Neural progenitor cell (in vitro differentiated cells): ENCODE measurements around the gene ZCCHC14. TPM values are rescaled to one million over a fixed set of nuclear protein-coding genes. Genes with fewer than 3 reads are reported as not detected.

Experiments used
- DNase-seq: peaks from one replicate; pipeline ENCODE4 v3.0.0-alpha.2; 2016; ENCODE audit warnings: low spot score
- H2AFZ ChIP-seq: fragments of 200-600 bp; sonication (generic); replicated peaks from 2 replicates; pipeline ENCODE4 v1.6.1; 2016; ENCODE audit warnings: antibody characterized with exemption
- H3F3A ChIP-seq: fragments of 200-600 bp; sonication (generic); 2 replicates; pipeline ENCODE4 v1.6.1; 2016; ENCODE audit warnings: antibody characterized with exemption, low read depth
- H3K27ac ChIP-seq: fragments of 200-600 bp; sonication (generic); 2 replicates; pipeline ENCODE4 v1.5.1; 2016; ENCODE audit warnings: mild to moderate bottlenecking
- H3K27me3 ChIP-seq: fragments of 200-600 bp; sonication (generic); 2 replicates; pipeline ENCODE4 v1.6.1; 2016; ENCODE audit warnings: mild to moderate bottlenecking, moderate library complexity
- H3K36me3 ChIP-seq: fragments of 200-600 bp; sonication (generic); 2 replicates; pipeline ENCODE4 v1.5.1; 2016
- H3K4me1 ChIP-seq: fragments of 200-600 bp; sonication (generic); 2 replicates; pipeline ENCODE4 v1.6.1; 2016; ENCODE audit warnings: mixed run types
- H3K4me2 ChIP-seq: fragments of 200-600 bp; sonication (generic); 2 replicates; pipeline ENCODE4 v1.6.1; 2016
- H3K4me3 ChIP-seq: fragments of 200-600 bp; sonication (generic); 2 replicates; pipeline ENCODE4 v1.5.1; 2016
- H3K79me2 ChIP-seq: fragments of 200-600 bp; sonication (generic); 2 replicates; pipeline ENCODE4 v1.6.1; 2016; ENCODE audit warnings: low read depth
- H3K9ac ChIP-seq: fragments of 200-600 bp; sonication (generic); 2 replicates; pipeline ENCODE4 v1.6.1; 2016
- H3K9me3 ChIP-seq: fragments of 200-600 bp; sonication (generic); 2 replicates; pipeline ENCODE4 v1.5.1; 2016; ENCODE audit warnings: low read depth
- H4K20me1 ChIP-seq: fragments of 200-600 bp; sonication (generic); 2 replicates; pipeline ENCODE4 v1.6.1; 2016; ENCODE audit warnings: low read depth
- H3K27ac Mint-ChIP-seq: 3 replicates; pipeline ENCODE4 v1.8.0; 2021; ENCODE audit warnings: mixed read lengths
- H3K27me3 Mint-ChIP-seq: 2 replicates; pipeline ENCODE4 v1.8.0; 2022; ENCODE audit warnings: low read depth, mild to moderate bottlenecking, inconsistent platforms, moderate library complexity, mixed read lengths; ENCODE audit not compliant: insufficient read depth
- H3K36me3 Mint-ChIP-seq: 3 replicates; pipeline ENCODE4 v1.8.0; 2021; ENCODE audit warnings: mixed read lengths
- H3K4me1 Mint-ChIP-seq: 3 replicates; pipeline ENCODE4 v1.8.0; 2021; ENCODE audit warnings: mixed read lengths
- H3K4me3 Mint-ChIP-seq: 3 replicates; pipeline ENCODE4 v1.8.0; 2021; ENCODE audit warnings: mild to moderate bottlenecking, moderate library complexity, mixed read lengths
- H3K9me3 Mint-ChIP-seq: 3 replicates; pipeline ENCODE4 v1.8.0; 2020; ENCODE audit warnings: mixed read lengths
- CTCF ChIP-seq: fragments of 200-600 bp; sonication (generic); IDR thresholded peaks from 2 replicates; pipeline ENCODE4 v1.5.1; 2017; ENCODE audit warnings: antibody characterized with exemption, mild to moderate bottlenecking
- EZH2 ChIP-seq: fragments of 200-600 bp; sonication (generic); IDR thresholded peaks from 2 replicates; pipeline ENCODE4 v1.6.1; 2017; ENCODE audit warnings: antibody characterized with exemption, mild to moderate bottlenecking, moderate library complexity
- EZH2phosphoT487 ChIP-seq: fragments of 200-600 bp; sonication (generic); IDR thresholded peaks from 2 replicates; pipeline ENCODE4 v1.6.1; 2017; ENCODE audit warnings: antibody characterized with exemption
- total RNA-seq: library from RNA; depleted of rRNA; stranded (reverse); fragments of >200 nt; gene quantifications from 2 replicates; pipeline ENCODE4 v1.2.3, GENCODE V29; 2015; ENCODE audit warnings: low replicate concordance

Gene ZCCHC14
- total RNA-seq, 1 donor from 2014 or later: 10.3 TPM

- Mint-ChIP-seq H3K4me1 (no peaks in the 10 kb centered on the region), H3K36me3 (peaks cover 50% of the 10 kb centered on the region), H3K4me3 (no peak overlapping the region), H3K9me3 (peaks cover 22% of the 10 kb centered on the region), H3K27me3 (peaks cover 4% of the 10 kb centered on the region), H3K27ac (no peak overlapping the region)
- DNase-seq: no peak
- Histone ChIP-seq H3K9ac (no peak overlapping the region), H3K79me2 (peaks cover 13% of the 10 kb centered on the region), H2AFZ (no peak overlapping the region), H3K4me3 (no peak overlapping the region), H3K36me3 (peaks cover 6% of the 10 kb centered on the region), H3K27ac (no peak overlapping the region), H3K27me3 (no peaks in the 10 kb centered on the region), H3K4me1 (no peaks in the 10 kb centered on the region), H3F3A (no peaks in the 10 kb centered on the region), H3K4me2 (no peak overlapping the region), H4K20me1 (no peaks in the 10 kb centered on the region), H3K9me3 (peaks cover 4% of the 10 kb centered on the region)
- no peak for TF ChIP-seq CTCF
- TF ChIP-seq EZH2phosphoT487: no peak
- no peak for TF ChIP-seq EZH2
Measured at GRCh38 chr16:87445486-87445885, 47.3 kb downstream of the ZCCHC14 start.

GRCh38 chr16:87443964-87444363 is 48.9 kb downstream of the ZCCHC14 start:
- no peak overlapping the region for H3K4me3 Mint-ChIP-seq
- peaks cover 46% of the 10 kb centered on the region for H3K36me3 Mint-ChIP-seq
- peaks cover 22% of the 10 kb centered on the region for H3K9me3 Mint-ChIP-seq
- Histone ChIP-seq H3K9ac (no peak overlapping the region), H3K27ac (no peak overlapping the region), H3K27me3 (no peaks in the 10 kb centered on the region), H3K4me2 (no peak overlapping the region), H3K36me3 (peaks cover 6% of the 10 kb centered on the region), H4K20me1 (no peaks in the 10 kb centered on the region), H3K79me2 (peaks cover 13% of the 10 kb centered on the region), H3F3A (no peaks in the 10 kb centered on the region), H3K4me3 (no peak overlapping the region), H2AFZ (no peak overlapping the region), H3K4me1 (no peaks in the 10 kb centered on the region), H3K9me3 (peaks cover 4% of the 10 kb centered on the region)
- no peak for DNase-seq
- peaks cover 4% of the 10 kb centered on the region for H3K27me3 Mint-ChIP-seq
- no peaks in the 10 kb centered on the region for H3K4me1 Mint-ChIP-seq
- no peak for TF ChIP-seq CTCF
- TF ChIP-seq EZH2: no peak
- no peak for TF ChIP-seq EZH2phosphoT487
- H3K27ac Mint-ChIP-seq: no peak overlapping the region

- Histone ChIP-seq H3K79me2 (peaks cover 13% of the 10 kb centered on the region), H3K9ac (no peak overlapping the region), H3K4me2 (no peak overlapping the region), H4K20me1 (no peaks in the 10 kb centered on the region), H3K9me3 (peaks cover 4% of the 10 kb centered on the region), H3K27ac (no peak overlapping the region), H3K36me3 (peaks cover 6% of the 10 kb centered on the region), H3K27me3 (no peaks in the 10 kb centered on the region), H3K4me1 (no peaks in the 10 kb centered on the region), H3F3A (no peaks in the 10 kb centered on the region), H2AFZ (no peak overlapping the region), H3K4me3 (no peak overlapping the region)
- no peak for TF ChIP-seq EZH2
- TF ChIP-seq EZH2phosphoT487: no peak
- no peak for TF ChIP-seq CTCF
- no peak for DNase-seq
- Mint-ChIP-seq H3K9me3 (peaks cover 22% of the 10 kb centered on the region), H3K36me3 (peaks cover 42% of the 10 kb centered on the region), H3K4me1 (no peaks in the 10 kb centered on the region), H3K27ac (no peak overlapping the region), H3K4me3 (no peak overlapping the region), H3K27me3 (peaks cover 4% of the 10 kb centered on the region)
Measured at GRCh38 chr16:87443016-87443415, 49.8 kb downstream of the ZCCHC14 start.
